GM12873 (cell line): ENCODE measurements around the gene PDE3A.

Experiments
- CTCF ChIP-seq: IDR thresholded peaks from 2 replicates; pipeline ENCODE4 v1.5.1; 2012; ENCODE audit warnings: low read depth, mild to moderate bottlenecking, moderate library complexity, low read length, control low read depth; ENCODE audit not compliant: insufficient read depth; ENCODE audit errors: missing control alignments

Gene PDE3A

GRCh38 chr12:20442322-20442721 is 74.0 kb downstream of the PDE3A start:
- no peak for TF ChIP-seq CTCF

- no peak for TF ChIP-seq CTCF
Observed at GRCh38 chr12:20443255-20443654, 74.9 kb downstream of the PDE3A start.

GRCh38 chr12:20443792-20444191 is 75.5 kb downstream of the PDE3A start:
- TF ChIP-seq CTCF = no peak

GRCh38 chr12:20444595-20445170 is 76.3 kb downstream of the PDE3A start:
- no peak for TF ChIP-seq CTCF

GRCh38 chr12:20445687-20446086 is 77.3 kb downstream of the PDE3A start:
- TF ChIP-seq CTCF = no peak

GRCh38 chr12:20446836-20447235 is 78.5 kb downstream of the PDE3A start:
- TF ChIP-seq CTCF = no peak

- TF ChIP-seq CTCF = no peak
Observed at GRCh38 chr12:20448781-20449180, 80.4 kb downstream of the PDE3A start.
